Fibroblast of lung (primary cell): Measurements from ENCODE around the gene SLC19A3. TPM values are rescaled to one million over a fixed set of nuclear protein-coding genes. Genes with fewer than 3 reads are reported as not detected.
"Not testable (repeated sequence)": the region's sequence is repeated elsewhere in the genome, so short reads cannot be mapped to it uniquely, and the experiment has no call there.

Experiments
- DNase-seq, 2 donors: peaks; one replicate each; pipeline versions ENCODE4 v3.0.0 to v3.0.0-alpha.2; 2010; ENCODE audit warnings: low read depth in 2 of 2
- H2AFZ ChIP-seq: 2 replicates; pipeline ENCODE4 v1.5.1; 2012; ENCODE audit warnings: low read length, control low read depth, inconsistent platforms
- H3K27ac ChIP-seq: 2 replicates; pipeline ENCODE4 v1.5.1; 2011; ENCODE audit warnings: low read length, control low read depth; ENCODE audit not compliant: insufficient read depth
- H3K27me3 ChIP-seq: 2 replicates; pipeline ENCODE4 v1.5.1; 2011; ENCODE audit warnings: mild to moderate bottlenecking, low read length; ENCODE audit not compliant: control insufficient read depth, insufficient read depth
- H3K36me3 ChIP-seq: 2 replicates; pipeline ENCODE4 v1.5.1; 2011; ENCODE audit warnings: low read length; ENCODE audit not compliant: control insufficient read depth, insufficient read depth
- H3K4me1 ChIP-seq: 2 replicates; pipeline ENCODE4 v1.5.1; 2011; ENCODE audit warnings: low read length; ENCODE audit not compliant: control insufficient read depth, insufficient read depth; ENCODE audit errors: extremely low read depth
- H3K4me2 ChIP-seq: 2 replicates; pipeline ENCODE4 v1.5.1; 2011; ENCODE audit warnings: low read length, control low read depth; ENCODE audit not compliant: insufficient read depth; ENCODE audit errors: extremely low read depth
- H3K4me3 ChIP-seq, 4 experiments: fragments of 200-600 bp in 1 of 4; sonication (generic) in 1 of 4; replicated peaks in 1 of 4; 2 replicates each; pipeline ENCODE4 v1.5.1; 2011 to 2016; ENCODE audit warnings: low read length in 4 of 4, low read depth in 3 of 4, mild to moderate bottlenecking in 3 of 4, control low read depth in 2 of 4, inconsistent platforms in 1 of 4, mixed read lengths in 1 of 4; ENCODE audit not compliant: insufficient read depth in 1 of 4; ENCODE audit errors: control extremely low read depth in 1 of 4
- H3K79me2 ChIP-seq: 2 replicates; pipeline ENCODE4 v1.5.1; 2012; ENCODE audit warnings: mild to moderate bottlenecking, low read length, inconsistent platforms; ENCODE audit not compliant: control insufficient read depth, insufficient read depth
- H3K9ac ChIP-seq: 2 replicates; pipeline ENCODE4 v1.5.1; 2011; ENCODE audit warnings: mild to moderate bottlenecking, low read length, control low read depth; ENCODE audit not compliant: insufficient read depth
- H3K9me3 ChIP-seq: 2 replicates; pipeline ENCODE4 v1.5.1; 2012; ENCODE audit warnings: low read depth, low read length; ENCODE audit not compliant: control insufficient read depth, insufficient read depth
- H4K20me1 ChIP-seq: 2 replicates; pipeline ENCODE4 v1.5.1; 2011; ENCODE audit warnings: low read length; ENCODE audit not compliant: control insufficient read depth, insufficient read depth; ENCODE audit errors: extremely low read depth
- CTCF ChIP-seq, 2 donors: IDR thresholded peaks in 1 of 2; conservative IDR thresholded peaks in 1 of 2; 1 replicate in 1 of 2; 2 replicates in 1 of 2; pipeline ENCODE4 v1.5.1; 2011 to 2012; ENCODE audit warnings: low read length in 2 of 2, control low read depth in 1 of 2, inconsistent platforms in 1 of 2, low read depth in 1 of 2, mild to moderate bottlenecking in 1 of 2
- EZH2 ChIP-seq: IDR thresholded peaks from 2 replicates; pipeline ENCODE4 v1.5.1; 2012; ENCODE audit warnings: low read length, control low read depth, mild to moderate bottlenecking; ENCODE audit errors: missing control alignments
- polyA plus RNA-seq, 2 donors: library from polyadenylated mRNA; depleted of rRNA in 1 of 2; stranded (reverse) in 1 of 2; unstranded in 1 of 2; fragments of >200 nt; gene quantifications; 2 replicates each; pipeline ENCODE4 v1.2.1, GENCODE V29; 2011 to 2012; ENCODE audit warnings: missing spikeins in 1 of 2
- total RNA-seq: library from RNA; depleted of rRNA; stranded (reverse); fragments of >200 nt; gene quantifications from 2 replicates; pipeline ENCODE4 v1.2.1, GENCODE V29; 2014

The SLC19A3 gene
- total and polyA plus RNA-seq, 2 donors (not counting 1 experiment from before 2014, with no cell fraction given), result 0.11 to 0.17 TPM

DNA sequence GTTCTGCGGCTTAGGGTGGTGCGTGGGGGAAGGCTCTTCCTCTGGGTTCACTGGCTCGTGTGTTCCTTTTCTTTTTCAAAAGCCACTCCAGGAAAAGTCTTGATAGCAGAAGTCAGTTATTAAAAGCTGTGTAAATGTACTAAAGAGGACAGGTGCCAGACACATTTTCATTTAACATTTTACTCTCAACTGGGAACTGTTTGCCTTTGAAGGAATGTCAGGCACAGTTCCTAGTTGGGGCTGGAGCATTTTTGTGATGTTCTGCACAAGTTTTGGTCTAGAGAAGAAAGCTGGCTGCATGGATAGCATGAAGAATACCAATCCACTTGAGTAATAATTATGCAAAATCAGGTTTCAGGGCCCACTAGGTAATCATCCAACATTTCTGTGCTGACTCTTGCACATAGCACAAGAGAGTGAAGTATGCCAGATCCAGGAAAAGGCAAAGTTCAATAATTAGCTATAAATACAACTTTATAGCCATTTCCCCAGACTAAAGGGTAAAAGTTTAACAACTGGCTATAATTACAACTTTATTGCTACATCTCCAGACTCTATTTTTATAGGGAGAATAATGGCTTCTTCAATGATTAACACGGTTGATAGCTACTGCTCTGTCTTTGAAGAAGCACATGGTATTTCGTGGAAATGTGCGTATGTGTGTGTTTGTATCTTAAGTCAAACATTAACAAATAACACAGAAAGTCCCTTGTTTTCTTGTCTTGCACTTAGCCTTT is 44.1 kb upstream of the SLC19A3 start:
- Histone ChIP-seq H3K4me2 (no peak overlapping the region), H3K9me3 (no peaks in the 10 kb centered on the region), H3K36me3 (no peaks in the 10 kb centered on the region), H3K4me3 (no peak overlapping the region), H2AFZ (no peak overlapping the region), H4K20me1 (no peaks in the 10 kb centered on the region), H3K4me1 (no peaks in the 10 kb centered on the region), H3K27me3 (no peaks in the 10 kb centered on the region), H3K79me2 (no peaks in the 10 kb centered on the region), H3K27ac (no peak overlapping the region), H3K9ac (no peak overlapping the region)
- no peak for TF ChIP-seq CTCF (conservative IDR thresholded peaks at IDR 0.05 in 1 of 2, IDR thresholded peaks at IDR 0.05 in 1 of 2; ENCODE audit: low read depth in 1 of 2, low read length in 2 of 2)
- TF ChIP-seq EZH2, result no peak
- DNase-seq, result peak in 1 of 2 donors; percentile 39

DNA sequence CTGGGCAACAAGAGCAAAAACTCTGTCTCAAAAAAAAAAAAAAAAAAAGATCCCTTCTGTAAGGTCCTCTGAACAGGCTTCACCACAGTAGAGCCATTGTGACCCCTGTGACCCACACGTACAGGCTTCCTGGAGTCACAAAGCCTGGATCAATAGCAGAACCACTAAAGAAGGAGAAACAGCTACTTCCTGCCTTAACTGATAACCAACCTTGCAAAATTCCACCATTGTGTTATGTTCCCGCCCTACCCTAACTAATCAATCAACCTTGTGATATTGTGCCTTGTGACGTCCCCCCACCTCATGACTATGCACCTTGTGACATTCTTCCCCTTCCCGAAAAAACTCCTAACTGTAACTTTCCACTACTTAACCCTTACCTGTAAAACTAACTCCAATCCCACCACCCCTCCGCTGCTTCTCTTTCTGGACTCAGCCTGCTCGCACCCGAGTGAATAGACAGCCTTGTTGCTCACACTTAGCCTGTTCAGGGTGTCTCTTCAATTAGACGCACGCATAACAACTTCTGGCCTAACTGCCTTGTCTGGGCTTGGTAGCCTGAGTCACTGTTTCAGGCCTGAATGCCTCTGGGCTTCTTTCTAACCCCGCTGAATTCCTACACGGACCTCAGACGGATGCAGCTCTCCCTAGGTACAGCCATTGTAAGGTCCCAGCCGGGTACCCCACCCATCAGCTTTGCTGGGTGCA is 41.7 kb upstream of the SLC19A3 start:
- H3K36me3 ChIP-seq, result no peaks in the 10 kb centered on the region
- no peaks in the 10 kb centered on the region for H3K4me1 ChIP-seq
- no peak overlapping the region for H3K4me3 ChIP-seq
- no peak for TF ChIP-seq CTCF (conservative IDR thresholded peaks at IDR 0.05 in 1 of 2, IDR thresholded peaks at IDR 0.05 in 1 of 2; ENCODE audit: low read depth in 1 of 2, low read length in 2 of 2)
- TF ChIP-seq EZH2, result no peak
- H3K4me2 ChIP-seq, result no peak overlapping the region
- DNase-seq, result peak in 1 of 2 donors; percentile 56
- no peaks in the 10 kb centered on the region for H3K79me2 ChIP-seq
- H3K9ac ChIP-seq, result no peak overlapping the region
- no peaks in the 10 kb centered on the region for H3K9me3 ChIP-seq
- no peaks in the 10 kb centered on the region for H4K20me1 ChIP-seq
- H2AFZ ChIP-seq, result no peak overlapping the region
- H3K27ac ChIP-seq, result no peak overlapping the region
- no peaks in the 10 kb centered on the region for H3K27me3 ChIP-seq

DNA sequence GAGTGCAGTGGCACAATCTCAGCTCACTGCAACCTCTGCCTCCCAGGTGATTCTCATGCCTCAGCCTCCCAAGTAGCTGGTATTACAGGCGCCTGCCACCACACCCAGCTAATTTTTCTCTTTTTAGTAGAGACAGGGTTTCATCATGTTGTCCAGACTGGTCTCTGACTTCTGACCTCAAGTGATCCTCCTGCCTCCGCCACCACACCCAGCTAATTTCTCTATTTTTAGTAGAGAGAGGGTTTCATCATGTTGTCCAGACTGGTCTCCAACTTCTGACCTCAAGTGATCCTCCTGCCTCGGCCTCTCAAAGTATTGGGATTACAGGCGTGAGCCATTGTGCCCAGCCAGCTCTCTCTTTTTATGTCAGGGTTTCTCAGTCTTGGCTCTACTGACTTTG is 38.4 kb upstream of the SLC19A3 start:
- not testable (repeated sequence) for H3K4me3 ChIP-seq

More for the DNA sequence above, 38.4 kb upstream of the SLC19A3 start:
- DNase-seq, H4K20me1 ChIP-seq, H3K4me1 ChIP-seq, H3K4me2 ChIP-seq, H3K79me2 ChIP-seq, H3K27ac ChIP-seq, H3K9ac ChIP-seq, H3K27me3 ChIP-seq, H3K36me3 ChIP-seq, H2AFZ ChIP-seq, H3K9me3 ChIP-seq: not testable (repeated sequence)
